Measurements from ENCODE around the gene ZNRD2. TPM values are rescaled to one million over a fixed set of nuclear protein-coding genes. Genes with fewer than 3 reads are reported as not detected.

Gene ZNRD2
- total RNA-seq, 1 donor from 2014 or later = 157 TPM

DNA sequence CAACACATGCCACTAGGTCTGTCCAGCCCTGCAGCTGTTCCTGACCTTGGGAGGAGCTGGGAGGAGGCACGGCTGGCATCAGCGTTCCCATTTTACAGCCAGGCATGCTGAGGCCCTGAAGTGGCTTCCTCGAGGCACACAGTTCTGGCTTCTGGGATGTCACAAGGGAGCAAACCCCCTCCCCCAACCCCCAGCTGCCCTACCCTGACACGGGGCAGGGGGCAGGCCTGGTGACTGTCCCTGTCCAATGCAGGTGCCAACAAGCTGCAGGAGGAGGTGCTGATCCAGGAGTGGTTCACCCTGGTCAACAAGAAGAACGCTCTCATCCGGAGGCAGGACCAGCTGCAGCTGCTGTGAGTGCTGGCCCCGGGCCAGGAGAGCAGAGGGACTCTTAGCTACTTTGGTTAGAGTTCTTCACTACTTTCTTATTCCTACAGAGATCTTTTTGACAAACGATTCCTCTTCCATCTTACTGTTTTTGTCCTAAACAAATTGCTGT is 20.0 kb downstream of the ZNRD2 start:
- Histone ChIP-seq H3K9me3 (no peaks in the 10 kb centered on the region), H3K27ac (no peak overlapping the region), H3K4me1 (peaks cover 22 to 30% of the 10 kb centered on the region in 2 donors), H3K4me3 (no peak overlapping the region), H3K36me3 (peaks cover 58 to 66% of the 10 kb centered on the region in 2 donors), H3K27me3 (no peaks in the 10 kb centered on the region)
- TF ChIP-seq, protein P1, sequence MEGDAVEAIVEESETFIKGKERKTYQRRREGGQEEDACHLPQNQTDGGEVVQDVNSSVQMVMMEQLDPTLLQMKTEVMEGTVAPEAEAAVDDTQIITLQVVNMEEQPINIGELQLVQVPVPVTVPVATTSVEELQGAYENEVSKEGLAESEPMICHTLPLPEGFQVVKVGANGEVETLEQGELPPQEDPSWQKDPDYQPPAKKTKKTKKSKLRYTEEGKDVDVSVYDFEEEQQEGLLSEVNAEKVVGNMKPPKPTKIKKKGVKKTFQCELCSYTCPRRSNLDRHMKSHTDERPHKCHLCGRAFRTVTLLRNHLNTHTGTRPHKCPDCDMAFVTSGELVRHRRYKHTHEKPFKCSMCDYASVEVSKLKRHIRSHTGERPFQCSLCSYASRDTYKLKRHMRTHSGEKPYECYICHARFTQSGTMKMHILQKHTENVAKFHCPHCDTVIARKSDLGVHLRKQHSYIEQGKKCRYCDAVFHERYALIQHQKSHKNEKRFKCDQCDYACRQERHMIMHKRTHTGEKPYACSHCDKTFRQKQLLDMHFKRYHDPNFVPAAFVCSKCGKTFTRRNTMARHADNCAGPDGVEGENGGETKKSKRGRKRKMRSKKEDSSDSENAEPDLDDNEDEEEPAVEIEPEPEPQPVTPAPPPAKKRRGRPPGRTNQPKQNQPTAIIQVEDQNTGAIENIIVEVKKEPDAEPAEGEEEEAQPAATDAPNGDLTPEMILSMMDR (IDR thresholded peaks at IDR 0.05) = no peak
- intact Hi-C loops (cut with DNase I) = no loop called here
- no peak for DNase-seq (ENCODE audit: low spot score in 2 of 2)

DNA sequence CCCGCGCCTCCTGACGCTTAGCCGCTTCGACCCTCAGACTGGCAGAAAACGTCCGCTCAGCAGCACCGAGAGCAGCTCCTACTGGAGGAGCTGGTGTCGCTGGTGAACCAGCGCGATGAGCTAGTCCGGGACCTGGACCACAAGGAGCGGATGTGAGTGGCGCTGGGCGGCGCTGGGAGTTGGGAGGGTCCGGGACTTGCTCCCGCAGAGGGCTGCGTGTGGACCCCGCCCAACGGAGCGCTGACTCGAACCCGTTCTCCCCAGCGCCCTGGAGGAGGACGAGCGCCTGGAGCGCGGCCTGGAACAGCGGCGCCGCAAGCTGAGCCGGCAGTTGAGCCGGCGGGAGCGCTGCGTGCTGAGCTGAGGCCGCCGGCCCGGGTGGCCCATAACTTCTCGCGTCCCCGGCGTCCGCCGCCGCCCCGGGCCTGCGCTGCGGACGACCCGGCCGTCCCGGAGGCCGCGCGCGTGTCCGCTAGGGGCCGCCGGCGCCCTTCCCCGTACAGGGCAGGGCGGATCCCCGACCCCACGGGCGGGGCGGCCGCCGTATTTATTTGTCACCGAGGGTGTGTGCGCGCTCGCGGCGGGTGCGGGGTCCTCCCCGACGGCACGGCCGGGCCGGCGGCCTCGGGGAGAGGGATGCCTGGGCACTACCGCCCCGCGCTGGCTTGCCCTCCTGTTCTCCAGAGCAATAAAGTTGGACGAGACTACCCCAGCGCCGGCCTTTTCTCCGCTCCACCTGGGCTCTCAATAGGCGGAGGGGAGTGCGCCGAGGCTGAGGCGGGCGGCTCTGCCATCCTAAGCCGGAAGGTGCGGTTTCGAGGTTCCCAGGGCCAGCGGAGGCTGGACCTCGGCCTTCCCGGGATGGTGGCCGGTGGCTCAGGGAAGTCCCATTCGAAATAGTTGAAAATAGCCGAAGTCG is 21.9 kb downstream of the ZNRD2 start:
- H3K4me1 ChIP-seq = peaks cover 14 to 15% of the 10 kb centered on the region in 2 donors
- DNase-seq (ENCODE audit: low spot score in 2 of 2) = no peak
- TF ChIP-seq, protein P1 (IDR thresholded peaks at IDR 0.05) = no peak
- H3K4me3 ChIP-seq = no peak overlapping the region
- no peak overlapping the region for H3K27ac ChIP-seq
- peaks cover 47 to 50% of the 10 kb centered on the region in 2 donors for H3K36me3 ChIP-seq
- intact Hi-C loops (cut with DNase I) = no loop called here
- no peaks in the 10 kb centered on the region for H3K27me3 ChIP-seq
- H3K9me3 ChIP-seq = no peaks in the 10 kb centered on the region

DNA sequence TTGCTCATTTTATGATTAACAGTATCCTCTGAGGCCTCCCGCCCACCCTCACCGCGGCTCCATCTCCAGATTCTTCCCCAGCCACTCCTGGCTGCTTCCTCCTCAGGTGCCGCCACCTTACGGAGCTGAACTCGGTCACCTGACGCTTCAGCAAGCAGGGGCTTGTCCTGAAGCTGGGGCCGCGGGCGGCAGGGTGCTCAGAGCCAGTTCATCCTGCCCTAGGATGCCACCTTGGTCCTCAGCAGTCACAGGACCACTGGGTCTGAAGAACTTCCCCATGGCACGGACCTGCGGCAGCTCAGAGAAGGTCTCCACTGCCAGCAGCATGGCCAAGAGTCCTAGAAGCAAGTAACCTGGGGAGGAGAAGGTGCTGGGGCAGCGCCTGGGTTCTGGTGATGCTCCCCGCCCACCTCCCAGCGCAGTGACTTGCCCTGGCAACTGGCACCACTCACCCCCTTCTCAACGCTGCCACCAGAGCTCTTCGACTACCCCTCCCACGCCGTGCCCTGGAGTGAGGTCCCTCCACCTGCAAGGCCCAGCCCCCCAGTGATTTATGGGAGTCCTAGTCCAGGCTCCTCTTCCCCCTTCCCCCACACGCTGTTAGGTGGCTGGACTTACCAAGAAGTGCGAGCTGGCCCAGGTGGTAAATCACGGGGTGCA is 22.7 kb downstream of the ZNRD2 start:
- no peak overlapping the region for H3K4me3 ChIP-seq
- peaks cover 7% of the 10 kb centered on the region in 2 donors for H3K4me1 ChIP-seq
- H3K27me3 ChIP-seq = no peaks in the 10 kb centered on the region
- no peak for DNase-seq (ENCODE audit: low spot score in 2 of 2)
- TF ChIP-seq, protein P1 (IDR thresholded peaks at IDR 0.05) = no peak
- intact Hi-C loops (cut with DNase I) = loop anchor here (1.0 kb wide), 1 partner anchor 19 kb away; no protein-coding TSS in a partner anchor
- H3K27ac ChIP-seq = no peak overlapping the region
- H3K36me3 ChIP-seq = peaks cover 48 to 53% of the 10 kb centered on the region in 2 donors
- H3K9me3 ChIP-seq = no peaks in the 10 kb centered on the region

DNA sequence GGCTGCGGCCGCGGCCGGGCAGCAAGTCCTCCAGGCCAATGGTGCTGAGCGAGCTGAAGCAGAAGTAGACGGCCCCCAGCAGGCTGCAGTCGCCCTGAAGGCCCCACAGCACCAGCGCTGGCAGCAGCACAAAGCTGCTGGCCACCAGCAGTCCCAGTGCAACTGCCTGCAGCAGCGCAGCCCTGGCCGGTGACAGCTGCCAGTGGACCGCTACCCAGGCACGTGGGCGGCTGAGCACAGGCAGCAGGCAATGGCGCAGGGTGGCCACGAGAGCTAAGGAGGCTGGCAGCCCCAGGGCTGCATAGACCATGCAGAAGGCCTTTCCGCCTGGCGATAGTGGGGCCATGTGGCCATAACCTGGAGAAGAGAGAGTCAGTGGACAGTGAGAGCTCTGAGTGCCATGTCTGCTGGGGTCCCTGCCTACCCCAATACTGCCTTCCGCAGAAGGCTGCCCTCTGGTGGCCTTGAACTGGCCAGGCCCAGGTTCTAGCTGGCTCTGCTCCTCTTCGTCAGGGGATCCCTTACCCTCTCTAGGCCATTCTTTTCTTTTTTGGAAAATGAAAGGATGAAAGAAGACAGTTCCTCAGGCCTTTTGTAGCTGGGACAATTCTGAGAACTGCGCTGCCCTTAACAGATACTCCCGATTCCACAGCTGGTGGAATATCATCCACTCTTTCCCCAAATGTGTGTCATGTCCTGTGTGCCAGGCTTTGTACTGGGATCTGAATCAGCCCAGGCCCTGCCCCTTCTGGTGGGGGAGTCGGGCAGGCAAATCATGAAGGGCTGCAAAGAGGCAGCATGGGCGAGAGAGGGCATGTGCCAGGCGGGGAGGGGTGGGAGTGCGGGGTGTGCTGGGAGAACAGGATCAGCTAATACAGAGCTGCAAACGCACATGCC is 23.5 kb downstream of the ZNRD2 start:
- DNase-seq (ENCODE audit: low spot score in 2 of 2) = no peak
- Histone ChIP-seq H3K27ac (no peak overlapping the region), H3K27me3 (no peaks in the 10 kb centered on the region), H3K4me3 (no peak overlapping the region), H3K36me3 (peaks cover 55% of the 10 kb centered on the region in 2 donors), H3K4me1 (peaks cover 0 to under 1% of the 10 kb centered on the region in 2 donors), H3K9me3 (no peaks in the 10 kb centered on the region)
- intact Hi-C loops (cut with DNase I) = loop anchor here (1.0 kb wide), 2 partner anchors 19 to 53 kb away; no protein-coding TSS in a partner anchor
- TF ChIP-seq, protein P1 (IDR thresholded peaks at IDR 0.05) = peak; percentile 51 to 74 (median 71)

DNA sequence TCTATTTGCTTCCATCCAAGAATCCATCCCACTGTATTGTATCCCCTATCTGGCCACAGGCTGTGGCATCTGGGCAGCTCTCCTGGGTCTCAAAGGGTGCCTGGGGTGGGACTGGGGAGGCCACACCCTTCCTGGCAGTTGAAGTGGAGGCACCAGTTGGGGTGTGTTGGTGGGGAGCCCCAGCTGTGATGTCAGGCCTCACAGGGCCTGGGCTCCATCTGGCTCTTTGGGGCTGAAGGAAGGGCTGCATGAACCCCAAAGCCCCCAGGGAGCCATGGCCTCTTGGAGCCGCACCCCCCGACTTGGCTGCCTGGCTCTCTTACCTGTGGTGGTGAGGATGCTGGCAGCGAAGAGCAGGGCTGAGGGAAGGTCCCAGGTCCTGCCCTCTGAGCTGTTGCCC is 24.9 kb downstream of the ZNRD2 start:
- Histone ChIP-seq H3K9me3 (no peaks in the 10 kb centered on the region), H3K4me3 (no peak overlapping the region), H3K36me3 (peaks cover 55 to 60% of the 10 kb centered on the region in 2 donors), H3K4me1 (no peaks in the 10 kb centered on the region), H3K27me3 (no peaks in the 10 kb centered on the region), H3K27ac (peak overlapping the region in 1 of 2 donors; percentile 14)
- DNase-seq (ENCODE audit: low spot score in 2 of 2) = no peak
- intact Hi-C loops (cut with DNase I) = no loop called here
- TF ChIP-seq, protein P1 (IDR thresholded peaks at IDR 0.05) = no peak

Measured in ascending aorta (tissue), 2 donors.